Activated CD4-positive, CD25-positive, alpha-beta regulatory T cell (primary cell): ENCODE results near the gene C8A.
A peak's percentile ranks its signal among the peaks of the same experiment; 100 is the strongest.

ENCODE experiments used
- DNase-seq, 4 experiments: peaks; one replicate each; lab custom pipeline; 2025; lab: John Stamatoyannopoulos, UW

The C8A gene

DNA sequence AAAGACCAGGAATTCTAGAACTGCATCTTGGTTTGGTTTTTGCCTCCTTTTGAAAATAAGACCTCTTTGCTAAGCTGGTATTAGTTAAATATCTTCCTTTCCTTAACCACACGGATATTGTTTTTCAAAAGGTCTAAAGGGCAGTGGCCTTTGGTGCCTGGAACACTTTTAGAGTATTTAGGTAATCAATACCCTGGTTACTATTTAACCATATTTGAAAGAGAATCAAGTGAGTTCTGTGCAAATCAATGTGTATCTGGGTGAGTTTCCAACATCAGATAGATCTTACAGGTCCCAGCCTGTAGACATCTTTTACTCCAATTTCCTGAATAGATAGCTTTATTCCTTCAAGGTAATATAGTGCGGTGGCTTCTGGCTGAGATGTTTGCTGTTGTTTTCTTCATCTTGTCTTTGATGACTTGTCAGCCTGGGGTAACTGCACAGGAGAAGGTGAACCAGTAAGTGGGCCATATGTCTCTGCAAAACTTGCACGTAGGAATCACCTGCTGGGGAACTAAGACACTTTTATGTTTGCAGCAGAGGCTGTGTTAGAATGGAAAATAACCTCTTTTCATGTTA is at the start of gene C8A:
Gene C8A, plus strand, starts transcription at position 277 of the 579 bp plus-strand sequence. Its CDS starts 105 bp downstream, at position 382.
- no peak for DNase-seq

GRCh38 chr1:56806804-56807203 is 47.8 kb upstream of the C8A start:
- DNase-seq, result no peak

DNA sequence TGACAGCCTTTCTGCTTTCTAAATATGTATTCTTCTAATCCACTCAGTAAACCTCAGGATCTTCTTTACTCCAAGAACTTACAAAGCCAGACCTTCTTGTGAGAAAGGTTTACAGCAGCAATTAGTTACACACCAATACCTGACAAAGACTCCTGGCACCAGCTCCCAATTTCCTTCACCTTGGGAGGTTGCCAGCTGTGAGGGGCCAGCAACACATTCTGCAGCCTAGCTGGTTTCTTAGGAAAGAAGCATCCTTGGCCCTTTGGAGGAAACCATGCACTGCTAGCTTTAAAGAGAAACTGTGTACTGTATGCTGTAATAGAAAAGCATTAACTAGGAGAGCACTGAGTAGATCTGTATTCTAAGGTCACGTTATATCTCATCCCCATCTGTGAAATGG is 46.2 kb upstream of the C8A start:
- DNase-seq, result no peak

DNA sequence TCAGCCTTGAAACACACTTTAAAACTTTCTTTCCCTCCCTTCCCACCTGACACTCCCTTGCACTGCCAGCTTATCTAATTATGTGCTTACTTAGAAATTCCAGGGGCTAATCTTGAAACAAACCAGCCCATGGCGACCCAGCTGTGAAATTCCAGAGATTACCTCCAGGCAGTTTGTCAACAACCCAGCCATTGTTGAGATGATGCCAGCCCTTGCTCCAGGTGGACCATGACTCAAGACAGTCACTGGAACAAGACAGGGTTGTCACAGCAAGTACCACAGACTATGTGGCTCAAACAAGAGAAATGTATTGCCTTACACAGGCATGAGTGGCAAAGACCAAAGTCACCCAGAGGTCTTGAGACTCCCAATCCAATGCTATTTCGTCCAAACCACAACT is 43.3 kb upstream of the C8A start:
- DNase-seq, result no peak

GRCh38 chr1:56814205-56814604 is 40.4 kb upstream of the C8A start:
- DNase-seq, result no peak

GRCh38 chr1:56816264-56816663 is 38.3 kb upstream of the C8A start:
- DNase-seq, result no peak

GRCh38 chr1:56816909-56817308 is 37.7 kb upstream of the C8A start:
- DNase-seq, result no peak

- DNase-seq, result no peak
These were observed 36.7 kb upstream of the C8A start for GRCh38 chr1:56817716-56818463.

GRCh38 chr1:56819387-56819899 is 35.2 kb upstream of the C8A start, which contains the start of gene FYB2:
FYB2 (minus strand) TSS chr1:56819404; CDS start chr1:56819290, 114 bp downstream.
- no peak for DNase-seq

GRCh38 chr1:56820755-56821461 is 33.7 kb upstream of the C8A start:
- DNase-seq, result peak; percentile 2 to 52 (median 21)

GRCh38 chr1:56821462-56821797 is 33.2 kb upstream of the C8A start:
- DNase-seq, result no peak

GRCh38 chr1:56824271-56824670 is 30.3 kb upstream of the C8A start:
- DNase-seq, result no peak

DNA sequence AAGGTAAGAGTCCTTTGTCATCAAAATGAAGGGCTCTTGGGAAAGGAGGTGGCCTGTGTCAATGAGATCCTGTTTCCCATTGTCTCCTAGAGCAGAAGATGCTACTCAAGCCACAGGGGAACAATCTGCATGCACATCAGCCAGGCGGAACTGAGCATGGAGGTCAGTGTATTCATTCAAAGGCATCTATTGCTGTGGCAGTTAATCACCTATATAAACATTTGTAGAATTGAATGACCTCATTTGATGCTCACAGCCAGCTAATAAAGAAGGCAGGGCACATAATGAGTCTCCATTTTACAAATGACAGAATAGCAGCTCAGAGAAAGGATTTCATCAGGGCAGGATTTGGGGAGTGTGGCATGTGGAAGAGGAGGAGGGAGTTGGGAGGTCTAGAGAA is 29.7 kb upstream of the C8A start:
- no peak for DNase-seq

- DNase-seq, result no peak
These were observed 29.2 kb upstream of the C8A start for GRCh38 chr1:56825436-56825835.

GRCh38 chr1:56827711-56828110 is 26.9 kb upstream of the C8A start:
- no peak for DNase-seq

GRCh38 chr1:56830052-56830451 is 24.5 kb upstream of the C8A start:
- no peak for DNase-seq

- DNase-seq, result peak; percentile 15 to 42 (median 36)
These were observed 22.5 kb upstream of the C8A start for GRCh38 chr1:56831871-56832693.

DNA sequence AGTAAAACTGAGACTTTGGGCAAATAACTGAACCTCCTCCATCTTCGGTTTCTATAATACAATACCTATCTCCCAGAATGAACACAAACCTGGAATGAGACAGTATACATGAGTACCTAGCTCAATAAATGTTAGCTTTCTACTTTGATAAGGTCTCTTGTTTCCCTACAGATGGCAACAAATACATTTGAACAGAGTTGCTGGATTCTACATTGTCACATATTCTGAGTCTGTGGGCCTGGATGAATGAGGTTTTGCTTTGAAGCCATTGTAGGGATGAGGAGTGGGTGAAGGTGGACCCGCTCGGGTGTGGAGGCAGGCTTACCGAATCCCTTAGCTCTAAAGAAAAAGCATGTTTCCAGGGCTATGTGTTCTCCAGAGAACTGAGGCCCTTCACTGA is 21.5 kb upstream of the C8A start:
- no peak for DNase-seq

DNA sequence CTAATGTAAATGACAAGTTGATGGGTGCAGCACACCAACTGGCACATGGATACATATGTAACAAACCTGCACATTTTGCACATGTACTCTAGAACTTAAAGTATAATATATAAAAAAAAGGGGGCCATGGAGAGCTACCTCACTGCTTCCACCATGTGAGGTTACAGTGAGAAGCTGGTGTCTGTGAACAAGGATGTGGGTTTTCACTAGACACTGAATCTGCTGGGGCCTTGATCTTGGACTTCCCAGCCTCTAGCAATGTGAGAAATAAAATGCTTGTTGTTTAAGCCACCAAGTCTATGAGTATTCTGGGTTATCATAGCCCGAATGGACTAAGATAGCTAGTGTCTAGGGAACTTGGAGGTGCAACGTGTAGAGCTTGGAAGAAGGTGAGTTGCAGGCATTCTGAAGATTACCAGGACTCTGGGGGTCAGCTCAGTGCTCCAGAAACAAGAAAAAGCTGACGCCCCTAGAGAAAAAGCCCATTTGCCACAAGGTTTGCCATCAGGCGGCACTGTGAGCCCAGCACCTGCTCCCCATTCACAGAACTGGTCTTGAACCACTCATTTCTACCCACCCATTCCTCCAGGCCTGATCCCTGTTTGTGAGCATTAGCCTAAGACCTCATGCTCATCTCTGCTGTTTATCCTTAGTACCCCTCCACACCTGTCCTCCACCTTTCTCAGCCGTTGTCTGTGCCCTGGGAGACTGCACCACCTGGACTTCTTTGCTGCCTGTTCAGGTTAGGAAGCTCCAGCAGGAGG is 20.3 kb upstream of the C8A start:
- DNase-seq, result no peak

- no peak for DNase-seq
These were observed 18.9 kb upstream of the C8A start for GRCh38 chr1:56835657-56836056.

- DNase-seq, result no peak
These were observed 18.2 kb upstream of the C8A start for GRCh38 chr1:56836359-56836758.
